ENCODE measurements around the gene GCNA.

- TF ChIP-seq TCF3 (IDR thresholded peaks at IDR 0.05; ENCODE audit: borderline replicate concordance, insufficient read depth, low read depth, low read length) (no peak), CTCF (IDR thresholded peaks at IDR 0.05 in 2 of 3, conservative IDR thresholded peaks at IDR 0.05 in 1 of 3; ENCODE audit: control insufficient read depth in 2 of 3, extremely low read depth in 1 of 3, insufficient read depth in 1 of 3, low read depth in 3 of 3, low read length in 3 of 3) (no peak), CHD2 (IDR thresholded peaks at IDR 0.05; ENCODE audit: borderline replicate concordance, low read depth, low read length) (no peak), POLR2A (IDR thresholded peaks at IDR 0.05; ENCODE audit: low read depth, low read length) (no peak), ATF2 (IDR thresholded peaks at IDR 0.05; ENCODE audit: low read length) (no peak), EZH2 (IDR thresholded peaks at IDR 0.05; ENCODE audit: borderline replicate concordance, control insufficient read depth, low read depth, low read length) (no peak), ZNF274 (IDR thresholded peaks at IDR 0.05; ENCODE audit: insufficient read depth, insufficient read length) (no peak)
These were observed 47.2 kb downstream of the GCNA start for GRCh38 chrX:71625471-71625870.
